ENCODE results near the gene MYO7B. TPM values are rescaled to one million over a fixed set of nuclear protein-coding genes. Genes with fewer than 3 reads are reported as not detected.
A peak's percentile ranks its signal among the peaks of the same experiment; 100 is the strongest.
"Not testable (repeated sequence)": the region's sequence is repeated elsewhere in the genome, so short reads cannot be mapped to it uniquely, and the experiment has no call there.

MYO7B gene
- total and polyA plus RNA-seq, 9 donors: 0.05 to 0.95 (median 0.25) TPM; not detected in 3

GRCh38 chr2:127517465-127517864 lies 18.0 kb upstream of the MYO7B start:
- Histone ChIP-seq H3K9me3 (no peaks in the 10 kb centered on the region), H3K36me3 (no peaks in the 10 kb centered on the region), H3K27me3 (no peaks in the 10 kb centered on the region), H3K4me1 (ENCODE audit: insufficient read depth) (peaks cover 11% of the 10 kb centered on the region), H3K4me3 (no peak overlapping the region), H3K27ac (no peak overlapping the region)
- TF ChIP-seq POLR2A (IDR thresholded peaks at IDR 0.05) (no peak), CTCF (IDR thresholded peaks at IDR 0.05) (no peak), EP300 (IDR thresholded peaks at IDR 0.05) (no peak)
- intact Hi-C loops (cut with DNase I): no loop called here
- no peak for DNase-seq
- 97 to 99% (median 98%) methylated on average over 2 of the region's 2 CpGs for WGBS, 3 donors

- Histone ChIP-seq H3K27me3 (no peaks in the 10 kb centered on the region), H3K27ac (no peak overlapping the region), H3K9me3 (no peaks in the 10 kb centered on the region), H3K4me3 (no peak overlapping the region), H3K4me1 (ENCODE audit: insufficient read depth) (peaks cover 7% of the 10 kb centered on the region), H3K36me3 (no peaks in the 10 kb centered on the region)
- no peak for DNase-seq
- intact Hi-C loops (cut with DNase I): loop anchor here in 1 of 4 donors (10.0 kb wide), 1 partner anchor 324 kb away; no protein-coding TSS in a partner anchor
- 92 to 95% (median 93%) methylated on average over 4 of the region's 4 CpGs for WGBS, 3 donors
- TF ChIP-seq POLR2A (IDR thresholded peaks at IDR 0.05) (no peak), CTCF (IDR thresholded peaks at IDR 0.05) (no peak), EP300 (IDR thresholded peaks at IDR 0.05) (no peak)
These were observed 15.1 kb upstream of the MYO7B start for GRCh38 chr2:127520424-127520823.

- Histone ChIP-seq H3K27me3 (no peaks in the 10 kb centered on the region), H3K36me3 (no peaks in the 10 kb centered on the region), H3K9me3 (no peaks in the 10 kb centered on the region), H3K4me3 (no peak overlapping the region), H3K4me1 (ENCODE audit: insufficient read depth) (peaks cover 4% of the 10 kb centered on the region), H3K27ac (no peak overlapping the region)
- intact Hi-C loops (cut with DNase I): loop anchor here in 1 of 4 donors (10.0 kb wide), 1 partner anchor 321 kb away; no protein-coding TSS in a partner anchor
- DNase-seq: no peak
- WGBS, 3 donors: 78 to 86% (median 82%) methylated on average over 8 of the region's 8 CpGs
- TF ChIP-seq POLR2A (IDR thresholded peaks at IDR 0.05) (no peak), EP300 (IDR thresholded peaks at IDR 0.05) (no peak), CTCF (IDR thresholded peaks at IDR 0.05) (no peak)
These were observed 12.1 kb upstream of the MYO7B start for GRCh38 chr2:127523269-127523939.

GRCh38 chr2:127524198-127524834 lies 11.2 kb upstream of the MYO7B start:
- intact Hi-C loops (cut with DNase I): loop anchor here in 1 of 4 donors (10.0 kb wide), 1 partner anchor 320 kb away; no protein-coding TSS in a partner anchor
- not testable (repeated sequence) for H3K36me3 ChIP-seq; DNase-seq; H3K4me1 ChIP-seq (ENCODE audit: insufficient read depth); H3K27ac ChIP-seq; H3K4me3 ChIP-seq; H3K27me3 ChIP-seq; H3K9me3 ChIP-seq
- 90 to 94% (median 93%) methylated on average over 7 of the region's 7 CpGs for WGBS, 3 donors

- no peak for DNase-seq
- H3K27ac ChIP-seq: peak overlapping the region; percentile 45 to 91
- no peaks in the 10 kb centered on the region for H3K36me3 ChIP-seq
- no peaks in the 10 kb centered on the region for H3K9me3 ChIP-seq
- WGBS, 3 donors: 0% methylated on average over 19 of the region's 19 CpGs
- H3K4me1 ChIP-seq (ENCODE audit: insufficient read depth): peaks cover 4% of the 10 kb centered on the region
- TF ChIP-seq CTCF (IDR thresholded peaks at IDR 0.05): no peak
- TF ChIP-seq POLR2A (IDR thresholded peaks at IDR 0.05): no peak
- no peak for TF ChIP-seq EP300 (IDR thresholded peaks at IDR 0.05)
- H3K27me3 ChIP-seq: no peaks in the 10 kb centered on the region
- H3K4me3 ChIP-seq: peak overlapping the region; percentile 100
- intact Hi-C loops (cut with DNase I): loop anchor here in 1 of 4 donors (10.0 kb wide), 1 partner anchor 319 kb away; no protein-coding TSS in a partner anchor
These were observed 9.8 kb upstream of the MYO7B start for GRCh38 chr2:127525691-127526131.
